Measurements from ENCODE around the gene FBP2. TPM values are rescaled to one million over a fixed set of nuclear protein-coding genes. Genes with fewer than 3 reads are reported as not detected.

FBP2 gene
- total and polyA plus RNA-seq, 2 donors (not counting 1 experiment from before 2014, with no cell fraction given) = not detected

GRCh38 chr9:94638335-94639060 is 44.9 kb upstream of the FBP2 start:
- ATAC-seq (ENCODE audit: low read depth) = peak; percentile 19
- DNase-seq = no peak
- H3K4me3 Mint-ChIP-seq = peak overlapping the region; percentile 94
- H4K20me1 ChIP-seq (ENCODE audit: control insufficient read depth, insufficient read depth, low read length, poor library complexity, severe bottlenecking) = no peaks in the 10 kb centered on the region
- H3K9me3 ChIP-seq (ENCODE audit: control extremely low read depth in 1 of 3, control insufficient read depth in 2 of 3, insufficient read depth in 1 of 3, low read length in 2 of 3) = no peaks in the 10 kb centered on the region
- POLR2A ChIA-PET = no interaction called here
- no peak for TF ChIP-seq CTCF (IDR thresholded peaks at IDR 0.05)
- no peak for TF ChIP-seq EZH2 (IDR thresholded peaks at IDR 0.05; ENCODE audit: borderline replicate concordance, insufficient read depth, low read depth, low read length, poor library complexity, severe bottlenecking)
- H3K79me2 ChIP-seq (ENCODE audit: control insufficient read depth, insufficient read depth, low read length) = no peaks in the 10 kb centered on the region
- H3K27ac ChIP-seq (ENCODE audit: low read length in 2 of 2) = peak overlapping the region in 1 of 2 donors; percentile 62
- H3K27me3 Mint-ChIP-seq = peaks cover 3% of the 10 kb centered on the region
- H3K9me3 Mint-ChIP-seq (ENCODE audit: insufficient read depth) = no peaks in the 10 kb centered on the region
- WGBS (ENCODE audit: insufficient coverage) = 35% methylated on average over 15 of the region's 17 CpGs
- intact Hi-C loops (cut with micrococcal nuclease) = no loop called here
- H2AFZ ChIP-seq (ENCODE audit: insufficient read depth, low read depth, low read length, poor library complexity, severe bottlenecking) = peak overlapping the region; percentile 96
- no peaks in the 10 kb centered on the region for H3K36me3 ChIP-seq (replicated peaks in 1 of 2; ENCODE audit: control extremely low read depth in 1 of 2, control insufficient read depth in 1 of 2, extremely low read depth in 1 of 2, insufficient read depth in 2 of 2, low read length in 1 of 2)
- peak overlapping the region; percentile 87 for H3K27ac Mint-ChIP-seq
- peaks cover 18% of the 10 kb centered on the region for H3K4me1 Mint-ChIP-seq
- CTCF ChIA-PET = interaction anchor here (0.6 kb wide), 1 partner anchor 36 kb away, joined by 4 read pairs; no protein-coding TSS in a partner anchor
- peaks cover 0 to 5% (median 2%) of the 10 kb centered on the region in 4 experiments for H3K27me3 ChIP-seq (replicated peaks in 1 of 4; ENCODE audit: control extremely low read depth in 1 of 4, control insufficient read depth in 3 of 4, insufficient read depth in 4 of 4, low read length in 3 of 4)
- peaks cover 10 to 18% of the 10 kb centered on the region in 2 donors for H3K4me1 ChIP-seq (ENCODE audit: control insufficient read depth in 2 of 2, insufficient read depth in 2 of 2, low read length in 2 of 2)
- peak overlapping the region; percentile 90 for H3K4me2 ChIP-seq (replicated peaks; ENCODE audit: low read depth, low read length, poor library complexity, severe bottlenecking)
- peak overlapping the region; percentile 41 to 79 (median 66) for H3K4me3 ChIP-seq (ENCODE audit: control extremely low read depth in 1 of 5, extremely low read depth in 1 of 5, insufficient read depth in 1 of 5, low read depth in 2 of 5, low read length in 4 of 5)
- peak overlapping the region; percentile 78 for H3K9ac ChIP-seq (ENCODE audit: low read length)

- whole genome bisulfite sequencing (ENCODE audit: insufficient coverage) = 71% methylated on average over 4 of the region's 5 CpGs
- H3K4me1 Mint-ChIP-seq = no peaks in the 10 kb centered on the region
These were observed 39.1 kb upstream of the FBP2 start for GRCh38 chr9:94632737-94633136.

More at GRCh38 chr9:94632737-94633136, 39.1 kb upstream of the FBP2 start:
- DNase-seq (no peak), ATAC-seq (ENCODE audit: low read depth) (no peak)
- H3K4me3 ChIP-seq (ENCODE audit: control extremely low read depth in 1 of 5, extremely low read depth in 1 of 5, insufficient read depth in 1 of 5, low read depth in 2 of 5, low read length in 4 of 5) = no peak overlapping the region
- Mint-ChIP-seq H3K4me3 (no peak overlapping the region), H3K27me3 (peaks cover 23% of the 10 kb centered on the region), H3K9me3 (ENCODE audit: insufficient read depth) (no peaks in the 10 kb centered on the region), H3K27ac (no peak overlapping the region)
- H3K27me3 ChIP-seq (replicated peaks in 1 of 4; ENCODE audit: control extremely low read depth in 1 of 4, control insufficient read depth in 3 of 4, insufficient read depth in 4 of 4, low read length in 3 of 4) = peaks cover 0 to 6% (median 0%) of the 10 kb centered on the region in 4 experiments
- H3K27ac ChIP-seq (ENCODE audit: low read length in 2 of 2) = no peak overlapping the region
- ChIA-PET POLR2A (no interaction called here), CTCF (no interaction called here)
- H3K4me2 ChIP-seq (replicated peaks; ENCODE audit: low read depth, low read length, poor library complexity, severe bottlenecking) = no peak overlapping the region
- no peaks in the 10 kb centered on the region for H3K79me2 ChIP-seq (ENCODE audit: control insufficient read depth, insufficient read depth, low read length)
- intact Hi-C loops (cut with micrococcal nuclease) = no loop called here
- H4K20me1 ChIP-seq (ENCODE audit: control insufficient read depth, insufficient read depth, low read length, poor library complexity, severe bottlenecking) = no peaks in the 10 kb centered on the region
- H3K4me1 ChIP-seq (ENCODE audit: control insufficient read depth in 2 of 2, insufficient read depth in 2 of 2, low read length in 2 of 2) = no peaks in the 10 kb centered on the region
- H3K36me3 ChIP-seq (replicated peaks in 1 of 2; ENCODE audit: control extremely low read depth in 1 of 2, control insufficient read depth in 1 of 2, extremely low read depth in 1 of 2, insufficient read depth in 2 of 2, low read length in 1 of 2) = no peaks in the 10 kb centered on the region
- H2AFZ ChIP-seq (ENCODE audit: insufficient read depth, low read depth, low read length, poor library complexity, severe bottlenecking) = no peak overlapping the region
- no peak overlapping the region for H3K9ac ChIP-seq (ENCODE audit: low read length)
- TF ChIP-seq CTCF (IDR thresholded peaks at IDR 0.05) = no peak
- TF ChIP-seq EZH2 (IDR thresholded peaks at IDR 0.05; ENCODE audit: borderline replicate concordance, insufficient read depth, low read depth, low read length, poor library complexity, severe bottlenecking) = no peak
- H3K9me3 ChIP-seq (ENCODE audit: control extremely low read depth in 1 of 3, control insufficient read depth in 2 of 3, insufficient read depth in 1 of 3, low read length in 2 of 3) = no peaks in the 10 kb centered on the region

All from B cell (primary cell).